MM.1S (cell line): ENCODE measurements around the gene TIMM13.

ENCODE experiments used
- EZH2phosphoT487 ChIP-seq: fragments of 300-600 bp; sonication (generic); IDR thresholded peaks from 2 replicates; pipeline ENCODE4 v1.6.1; 2018; ENCODE audit warnings: antibody characterized with exemption, low read length
- TF ChIP-seq, protein P1 (sequence below): fragments of 300-600 bp; sonication (generic); IDR thresholded peaks from 2 replicates; pipeline ENCODE4 v1.5.1; 2016; ENCODE audit warnings: antibody characterized with exemption, low read length, mixed read lengths

DNA sequence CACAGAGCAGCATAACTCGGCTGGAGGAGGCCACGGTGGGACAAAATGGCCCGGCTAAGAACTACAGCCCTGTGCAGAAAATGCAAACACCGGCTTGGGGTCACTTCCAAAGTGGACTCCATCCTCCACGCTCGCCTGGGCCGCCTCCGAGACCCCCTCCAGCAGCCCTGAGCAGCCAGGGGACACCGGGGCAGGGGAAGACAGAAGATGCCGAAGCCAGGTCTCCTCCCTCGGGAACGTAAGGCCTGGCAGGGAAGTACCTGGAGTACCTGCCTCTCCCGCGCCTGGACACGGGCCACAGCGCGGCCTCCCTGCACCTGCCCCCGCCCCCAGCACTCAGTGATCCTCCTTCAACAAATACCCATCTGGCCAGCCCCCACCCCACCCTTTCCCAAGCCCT, 24.4 kb upstream of the TIMM13 start:
- TF ChIP-seq, protein P1, sequence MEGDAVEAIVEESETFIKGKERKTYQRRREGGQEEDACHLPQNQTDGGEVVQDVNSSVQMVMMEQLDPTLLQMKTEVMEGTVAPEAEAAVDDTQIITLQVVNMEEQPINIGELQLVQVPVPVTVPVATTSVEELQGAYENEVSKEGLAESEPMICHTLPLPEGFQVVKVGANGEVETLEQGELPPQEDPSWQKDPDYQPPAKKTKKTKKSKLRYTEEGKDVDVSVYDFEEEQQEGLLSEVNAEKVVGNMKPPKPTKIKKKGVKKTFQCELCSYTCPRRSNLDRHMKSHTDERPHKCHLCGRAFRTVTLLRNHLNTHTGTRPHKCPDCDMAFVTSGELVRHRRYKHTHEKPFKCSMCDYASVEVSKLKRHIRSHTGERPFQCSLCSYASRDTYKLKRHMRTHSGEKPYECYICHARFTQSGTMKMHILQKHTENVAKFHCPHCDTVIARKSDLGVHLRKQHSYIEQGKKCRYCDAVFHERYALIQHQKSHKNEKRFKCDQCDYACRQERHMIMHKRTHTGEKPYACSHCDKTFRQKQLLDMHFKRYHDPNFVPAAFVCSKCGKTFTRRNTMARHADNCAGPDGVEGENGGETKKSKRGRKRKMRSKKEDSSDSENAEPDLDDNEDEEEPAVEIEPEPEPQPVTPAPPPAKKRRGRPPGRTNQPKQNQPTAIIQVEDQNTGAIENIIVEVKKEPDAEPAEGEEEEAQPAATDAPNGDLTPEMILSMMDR: no peak
- no peak for TF ChIP-seq EZH2phosphoT487
